Kidney epithelial cell (primary cell): ENCODE measurements around the gene PGBD5. TPM values are rescaled to one million over a fixed set of nuclear protein-coding genes. Genes with fewer than 3 reads are reported as not detected.

ENCODE experiments used
- DNase-seq: peaks from one replicate; pipeline ENCODE4 v3.0.0-alpha.2; 2010; ENCODE audit warnings: low read depth
- H3K27me3 ChIP-seq: 2 replicates; pipeline ENCODE4 v1.6.0; 2011; ENCODE audit warnings: low read length; ENCODE audit not compliant: control insufficient read depth, insufficient read depth
- H3K36me3 ChIP-seq: 2 replicates; pipeline ENCODE4 v1.5.1; 2011; ENCODE audit warnings: low read length; ENCODE audit not compliant: control insufficient read depth, insufficient read depth
- H3K4me3 ChIP-seq: 2 replicates; pipeline ENCODE4 v1.5.1; 2011; ENCODE audit warnings: low read depth, mild to moderate bottlenecking, control low read depth, low read length
- CTCF ChIP-seq: IDR thresholded peaks from 2 replicates; pipeline ENCODE4 v1.5.1; 2011; ENCODE audit warnings: mild to moderate bottlenecking, moderate library complexity, low read length, control low read depth, inconsistent platforms; ENCODE audit not compliant: insufficient read depth, poor library complexity, severe bottlenecking
- total RNA-seq: library from RNA; depleted of rRNA; stranded (reverse); fragments of >200 nt; gene quantifications from 2 replicates; pipeline ENCODE4 v1.2.3, GENCODE V29; 2015

The PGBD5 gene
- total RNA-seq, 1 donor from 2014 or later: 54.0 TPM

DNA sequence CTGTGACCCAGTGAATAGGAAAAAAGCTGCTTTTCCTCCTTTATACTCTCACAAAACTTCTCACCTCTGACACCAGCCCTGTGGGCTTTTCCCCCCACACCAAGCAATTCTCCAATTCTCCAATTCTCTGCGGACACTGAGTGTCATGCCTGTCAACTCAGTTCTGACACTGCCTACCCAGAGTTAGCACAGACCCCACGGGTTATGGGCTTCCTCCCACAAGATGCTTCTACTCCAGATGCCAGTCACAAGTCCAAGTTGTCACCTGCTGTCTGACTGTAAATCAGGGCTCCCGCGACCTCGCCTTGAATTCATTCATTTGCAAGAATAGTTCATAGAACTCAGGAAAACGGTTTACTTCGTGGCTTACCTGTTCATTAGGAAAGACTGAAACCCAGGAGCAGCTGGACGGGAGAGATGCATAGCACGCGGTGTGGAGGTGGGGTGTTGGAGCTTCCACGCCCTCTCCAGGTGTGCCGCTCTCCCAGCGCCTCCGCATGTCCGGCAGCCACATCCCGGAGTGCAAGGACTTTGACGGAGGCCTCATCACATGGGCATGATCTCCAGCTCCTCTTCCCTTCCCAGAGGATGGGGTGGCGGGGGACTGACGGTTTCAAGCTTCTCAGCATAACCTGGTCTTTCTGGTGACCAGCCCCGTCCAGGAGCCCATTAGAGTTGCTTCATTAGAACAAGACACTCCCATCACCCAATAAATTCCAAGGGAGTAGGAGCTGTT lies 154.7 kb downstream of the PGBD5 start:
- no peak overlapping the region for H3K4me3 ChIP-seq
- no peaks in the 10 kb centered on the region for H3K36me3 ChIP-seq
- DNase-seq: no peak
- no peaks in the 10 kb centered on the region for H3K27me3 ChIP-seq
- no peak for TF ChIP-seq CTCF

DNA sequence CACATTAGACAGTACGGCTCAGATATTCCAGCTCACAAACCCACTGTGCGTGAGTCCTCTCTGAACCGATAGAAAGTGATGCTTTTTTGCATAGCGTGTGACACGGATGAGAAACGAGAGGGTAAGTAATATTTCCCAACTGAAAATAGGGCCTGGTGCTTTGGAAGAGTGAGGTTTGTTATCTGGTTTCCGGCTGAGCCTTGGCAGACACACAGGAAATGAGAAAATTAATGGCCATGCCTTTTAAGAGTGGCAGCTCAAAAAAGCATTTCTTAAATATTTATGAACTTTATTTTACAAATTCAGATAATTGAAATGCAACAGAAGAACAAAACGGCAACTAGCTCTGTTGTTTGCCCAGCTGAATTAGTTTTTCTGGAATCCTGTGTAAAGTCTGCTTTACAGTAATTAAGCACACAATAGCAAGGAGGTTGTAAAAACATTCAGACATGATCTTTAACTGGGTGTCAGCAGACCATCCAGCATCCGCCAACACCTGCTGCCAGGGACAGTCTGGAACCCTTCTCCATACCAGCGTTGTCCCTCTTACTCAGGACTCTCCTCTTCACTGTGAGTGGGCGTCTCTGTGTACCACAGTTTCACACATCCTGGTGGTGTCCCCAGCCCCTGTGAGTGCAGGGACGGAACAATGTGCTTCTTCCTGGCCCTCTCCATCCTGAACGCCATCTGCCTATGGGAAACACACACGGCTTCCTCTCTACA lies 155.4 kb downstream of the PGBD5 start:
- no peak for DNase-seq

GRCh38 chr1:230270185-230270558 lies 156.0 kb downstream of the PGBD5 start:
- no peak for DNase-seq
- H3K36me3 ChIP-seq: peaks cover 1% of the 10 kb centered on the region
- H3K27me3 ChIP-seq: no peaks in the 10 kb centered on the region
- H3K4me3 ChIP-seq: no peak overlapping the region
- TF ChIP-seq CTCF: no peak

More for the DNA sequence above, 155.4 kb downstream of the PGBD5 start:
- no peaks in the 10 kb centered on the region for H3K36me3 ChIP-seq
- H3K27me3 ChIP-seq: no peaks in the 10 kb centered on the region
- TF ChIP-seq CTCF: no peak
- H3K4me3 ChIP-seq: no peak overlapping the region

DNA sequence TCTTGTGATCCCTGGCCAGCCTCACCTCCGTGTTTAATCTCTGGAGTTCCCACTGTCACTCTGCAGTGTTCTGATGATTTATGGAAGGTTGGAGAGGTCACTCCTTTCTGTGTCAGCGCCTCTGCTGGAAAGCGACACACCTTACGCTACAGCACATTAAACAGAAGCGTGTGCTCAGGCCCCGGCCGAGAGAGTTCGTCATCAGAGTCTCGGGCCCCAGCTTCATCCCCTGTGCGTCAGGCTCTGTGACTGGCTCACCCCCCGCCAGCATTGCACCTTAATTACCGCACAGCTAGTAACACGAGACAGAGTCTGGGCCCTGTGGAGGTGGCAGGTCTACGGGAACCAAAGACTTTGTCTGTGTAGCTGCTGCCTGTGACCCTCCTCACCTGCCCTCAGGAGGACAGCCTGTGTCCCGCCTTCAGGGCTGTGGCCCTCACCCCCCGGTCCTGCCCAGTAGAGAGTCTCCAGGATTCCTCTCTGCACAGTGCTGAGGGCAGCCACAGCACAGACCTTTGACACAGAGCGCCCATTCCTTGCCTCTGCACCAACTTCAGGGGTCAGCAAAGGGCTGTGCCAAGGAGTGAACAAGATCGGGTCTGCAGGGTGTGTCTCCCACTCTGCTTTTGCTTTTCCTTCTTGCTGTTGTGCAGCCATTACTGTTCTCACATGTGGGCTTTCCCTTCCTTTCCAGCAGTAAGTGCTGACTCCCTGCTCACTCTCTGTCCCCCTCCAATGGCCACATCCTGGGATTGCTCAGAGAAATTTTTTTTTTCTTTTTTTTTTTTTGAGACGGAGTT lies 157.6 kb downstream of the PGBD5 start:
- Histone ChIP-seq H3K4me3 (no peak overlapping the region), H3K36me3 (peaks cover 3% of the 10 kb centered on the region), H3K27me3 (no peaks in the 10 kb centered on the region)
- peak; percentile 41 for DNase-seq
- TF ChIP-seq CTCF: peak; percentile 78

DNA sequence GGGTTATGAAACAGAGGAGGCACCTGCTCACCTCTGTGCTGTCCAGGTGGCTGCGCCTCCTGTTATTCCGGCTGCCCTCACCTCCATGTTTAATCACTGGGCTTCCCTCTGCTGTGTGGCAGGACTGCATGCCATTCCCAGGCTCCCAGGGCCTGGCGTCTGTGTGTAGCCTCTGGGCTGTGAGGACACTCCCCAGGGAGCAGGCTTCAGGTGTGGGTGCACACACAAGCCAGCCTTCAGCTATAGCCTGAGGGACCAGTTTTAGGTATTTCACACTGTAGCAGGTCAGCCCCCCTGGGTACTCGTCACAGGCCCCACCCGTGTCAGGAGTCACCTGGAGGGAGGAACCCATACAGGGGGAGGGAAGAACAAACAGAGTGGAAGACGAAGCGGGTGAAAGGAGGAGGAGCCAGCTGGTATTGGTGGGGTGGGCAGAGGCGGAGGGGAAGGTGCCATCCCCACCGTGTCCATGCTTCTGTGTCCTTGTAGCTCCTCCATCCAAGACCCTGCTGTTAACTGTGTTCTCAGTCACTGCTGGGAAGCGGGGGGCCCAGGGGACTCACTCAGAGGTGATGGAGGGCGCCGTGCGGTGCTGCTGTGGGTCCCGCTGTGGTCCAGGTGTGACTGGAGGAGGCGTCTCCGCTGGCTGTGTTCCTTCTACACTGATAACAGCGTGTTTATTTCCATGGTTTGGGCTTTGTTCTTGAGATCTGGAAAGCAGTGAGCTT lies 158.6 kb downstream of the PGBD5 start:
- H3K27me3 ChIP-seq: no peaks in the 10 kb centered on the region
- H3K4me3 ChIP-seq: no peak overlapping the region
- no peak for TF ChIP-seq CTCF
- H3K36me3 ChIP-seq: peaks cover 3% of the 10 kb centered on the region
- no peak for DNase-seq
